Lower leg skin (tissue), 3 donors: ENCODE results near the gene BACH1.

Experiments used
- POLR2A ChIP-seq, 2 donors: fragments of 450-650 bp; IDR thresholded peaks; one replicate each; pipeline ENCODE4 v1.6.1; 2016 to 2017; ENCODE audit warnings: antibody characterized with exemption in 2 of 2, mild to moderate bottlenecking in 1 of 2, moderate library complexity in 1 of 2
- TF ChIP-seq, protein P1 (sequence below), 3 donors: fragments of 450-650 bp; IDR thresholded peaks; one replicate each; pipeline ENCODE4 v1.5.1; 2016; ENCODE audit warnings: antibody characterized with exemption in 3 of 3, mild to moderate bottlenecking in 3 of 3, moderate library complexity in 2 of 3

DNA sequence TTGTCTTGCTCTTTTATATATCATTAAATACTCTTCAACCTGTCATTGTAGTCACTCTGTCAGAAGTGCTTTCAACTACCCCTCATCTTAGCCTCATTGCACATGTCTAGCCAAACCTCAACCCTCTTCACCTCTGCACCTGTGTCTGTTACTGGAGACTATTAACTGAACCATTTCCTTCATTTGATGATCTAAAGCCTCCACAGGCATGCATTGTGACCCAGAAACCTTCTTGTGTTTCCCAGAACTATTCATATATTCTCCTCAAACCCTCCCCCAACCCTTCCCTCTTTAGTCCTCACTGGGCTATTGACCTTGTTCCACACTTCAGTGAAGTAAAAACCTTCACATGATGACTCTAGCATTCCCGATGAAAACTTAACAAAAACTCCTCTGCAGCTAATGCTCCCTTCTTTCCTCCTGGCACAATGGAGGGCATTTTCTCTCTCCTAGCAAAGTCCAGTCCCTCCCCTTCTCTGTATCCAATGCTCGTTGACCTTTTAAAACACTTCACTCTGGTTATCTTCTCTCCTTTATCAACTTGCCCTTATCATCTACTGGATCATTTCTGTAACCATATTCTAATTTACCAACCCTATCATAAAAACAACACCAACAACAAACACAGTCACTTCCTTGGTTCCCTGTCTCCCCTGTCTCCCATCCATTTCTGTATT, 86.1 kb downstream of the BACH1 start:
- TF ChIP-seq, protein P1, sequence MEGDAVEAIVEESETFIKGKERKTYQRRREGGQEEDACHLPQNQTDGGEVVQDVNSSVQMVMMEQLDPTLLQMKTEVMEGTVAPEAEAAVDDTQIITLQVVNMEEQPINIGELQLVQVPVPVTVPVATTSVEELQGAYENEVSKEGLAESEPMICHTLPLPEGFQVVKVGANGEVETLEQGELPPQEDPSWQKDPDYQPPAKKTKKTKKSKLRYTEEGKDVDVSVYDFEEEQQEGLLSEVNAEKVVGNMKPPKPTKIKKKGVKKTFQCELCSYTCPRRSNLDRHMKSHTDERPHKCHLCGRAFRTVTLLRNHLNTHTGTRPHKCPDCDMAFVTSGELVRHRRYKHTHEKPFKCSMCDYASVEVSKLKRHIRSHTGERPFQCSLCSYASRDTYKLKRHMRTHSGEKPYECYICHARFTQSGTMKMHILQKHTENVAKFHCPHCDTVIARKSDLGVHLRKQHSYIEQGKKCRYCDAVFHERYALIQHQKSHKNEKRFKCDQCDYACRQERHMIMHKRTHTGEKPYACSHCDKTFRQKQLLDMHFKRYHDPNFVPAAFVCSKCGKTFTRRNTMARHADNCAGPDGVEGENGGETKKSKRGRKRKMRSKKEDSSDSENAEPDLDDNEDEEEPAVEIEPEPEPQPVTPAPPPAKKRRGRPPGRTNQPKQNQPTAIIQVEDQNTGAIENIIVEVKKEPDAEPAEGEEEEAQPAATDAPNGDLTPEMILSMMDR (IDR thresholded peaks at IDR 0.05), result no peak
- no peak for TF ChIP-seq POLR2A (IDR thresholded peaks at IDR 0.05)
